GM19372 (cell line): ENCODE results near the gene MED25.
A peak's percentile ranks its signal among the peaks of the same experiment; 100 is the strongest.

ENCODE experiments used
- ATAC-seq: cut with Tn5 transposase; IDR thresholded peaks from one replicate; pipeline ENCODE4 v1.9.1; 2021; ENCODE audit warnings: mild to moderate bottlenecking, low read depth, moderate library complexity; ENCODE audit not compliant: unreplicated experiment

MED25 gene

GRCh38 chr19:49869484-49870308 lies 51.6 kb downstream of the MED25 start:
- peak; percentile 62 for ATAC-seq

DNA sequence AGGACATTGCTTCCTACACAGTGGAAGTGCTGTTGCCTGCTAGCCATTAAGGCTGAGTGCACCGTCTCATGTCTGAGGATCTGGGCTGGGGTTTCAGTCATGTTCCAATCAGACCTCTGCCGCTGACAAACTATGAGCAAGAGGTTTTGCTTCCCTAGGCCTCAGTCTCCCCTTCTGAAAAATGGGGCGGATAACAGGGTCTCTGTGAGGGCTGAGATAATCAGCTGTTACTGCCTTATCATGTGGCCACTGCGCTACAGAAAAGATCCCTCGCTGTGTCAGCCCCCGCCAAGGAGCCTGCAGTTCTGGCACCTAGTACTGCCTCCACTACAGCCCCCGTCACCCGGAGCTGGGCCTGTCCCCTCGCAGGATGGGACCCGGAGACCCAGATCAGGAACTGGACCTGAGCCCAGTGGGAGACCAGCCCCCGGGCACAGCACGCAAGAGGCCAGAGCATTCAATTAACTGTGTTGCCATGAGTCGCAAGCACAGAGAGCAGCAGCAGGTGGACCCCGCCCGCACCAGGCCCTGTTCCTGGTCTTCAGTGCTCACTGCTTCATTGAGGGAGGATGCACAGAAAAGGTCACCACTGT lies 52.3 kb downstream of the MED25 start:
- no peak for ATAC-seq

GRCh38 chr19:49871349-49871985 lies 53.4 kb downstream of the MED25 start:
- ATAC-seq, result no peak

DNA sequence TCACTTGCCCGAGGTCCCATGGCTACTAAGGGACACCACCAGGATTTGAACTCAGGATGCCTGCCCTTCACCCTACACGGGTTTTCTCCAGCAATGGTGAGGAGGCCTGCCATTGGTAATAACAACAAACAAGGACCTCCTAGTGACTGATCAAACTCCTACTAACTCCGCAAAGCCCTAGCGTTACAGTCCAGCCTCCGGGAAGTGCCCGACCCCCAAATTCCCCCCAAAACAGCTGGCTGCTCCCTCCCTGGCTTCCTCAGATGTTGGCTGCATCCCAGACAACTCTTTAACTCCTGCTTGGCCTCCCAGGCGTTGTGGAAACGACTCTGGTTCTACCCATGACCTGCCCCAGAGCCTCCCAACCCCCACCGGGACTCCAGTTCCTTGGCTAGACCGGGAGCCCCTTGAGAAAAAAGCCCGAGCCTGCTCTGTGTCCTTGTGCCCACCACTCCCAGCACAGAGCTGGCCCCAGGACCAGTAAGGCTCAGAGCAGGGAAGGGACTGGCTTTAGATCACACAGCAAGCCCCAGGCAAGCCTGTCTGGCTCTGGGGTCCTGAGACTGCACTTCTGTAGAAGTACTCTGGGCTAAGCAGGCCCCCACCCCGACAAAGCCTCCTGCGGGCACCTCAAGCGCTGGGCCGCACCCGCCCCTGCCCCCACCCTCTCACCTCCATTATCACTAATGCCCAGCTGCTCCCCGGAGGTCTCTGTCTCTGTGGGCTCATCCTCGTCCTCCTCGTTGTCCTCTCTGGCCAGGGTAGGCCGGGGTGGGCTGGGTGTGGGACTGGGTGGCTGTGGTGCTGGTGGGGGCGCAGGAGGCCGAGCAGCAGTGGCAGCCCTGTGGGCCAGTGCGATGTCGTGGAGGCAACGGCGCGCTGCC lies 54.4 kb downstream of the MED25 start:
- ATAC-seq, result no peak

DNA sequence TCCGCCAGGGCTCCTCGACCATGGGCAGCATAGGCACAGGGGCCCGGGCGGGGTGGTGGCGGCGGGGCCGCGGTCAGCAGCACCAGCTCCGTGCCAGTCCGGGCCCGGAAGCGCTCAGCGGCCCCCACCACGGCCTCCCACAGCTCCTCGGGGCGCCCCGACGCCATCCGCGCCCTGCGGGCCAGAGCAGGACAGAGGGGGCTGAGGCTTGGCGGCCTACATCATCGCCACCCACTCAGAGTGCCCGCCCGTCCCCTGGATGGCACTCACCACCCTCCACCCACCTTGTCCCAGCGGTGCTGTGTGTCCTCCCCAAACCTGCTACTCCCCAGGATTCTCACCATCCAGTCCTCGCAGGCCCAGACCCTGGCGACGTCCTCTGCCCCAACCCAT lies 55.0 kb downstream of the MED25 start:
- ATAC-seq, result no peak

- no peak for ATAC-seq
These were observed 55.7 kb downstream of the MED25 start for GRCh38 chr19:49873834-49874233.

DNA sequence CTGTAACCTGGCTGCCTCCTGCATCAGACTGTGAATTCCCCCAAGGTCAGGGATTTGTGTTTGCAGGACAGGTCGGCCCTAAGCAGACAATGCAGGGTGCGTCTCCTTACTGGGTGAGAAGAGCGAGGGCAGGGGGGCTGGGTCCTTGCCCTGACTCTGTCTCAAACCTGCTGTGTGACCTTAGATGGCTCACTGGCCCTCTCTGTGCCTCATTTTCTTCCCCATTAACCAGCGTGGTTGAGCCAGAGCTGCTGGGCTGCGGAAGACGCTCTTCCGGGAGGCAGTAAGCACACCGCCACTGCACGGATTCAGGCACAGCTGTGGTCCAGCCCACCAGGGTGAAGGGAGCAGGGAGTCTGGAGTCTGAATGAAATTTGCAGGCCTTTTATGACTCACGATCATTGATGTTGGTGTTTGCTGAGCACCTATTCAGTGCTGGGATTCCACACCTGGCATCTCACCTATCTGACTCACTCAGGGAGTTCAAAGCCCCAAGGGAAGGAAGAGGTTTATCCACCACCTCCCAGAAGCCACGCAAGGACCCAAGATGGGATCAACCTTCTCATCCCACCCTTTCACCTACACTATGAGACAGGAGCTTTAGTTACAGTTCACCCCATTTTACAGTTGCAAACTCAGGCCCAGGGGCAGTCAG lies 56.5 kb downstream of the MED25 start:
- no peak for ATAC-seq

DNA sequence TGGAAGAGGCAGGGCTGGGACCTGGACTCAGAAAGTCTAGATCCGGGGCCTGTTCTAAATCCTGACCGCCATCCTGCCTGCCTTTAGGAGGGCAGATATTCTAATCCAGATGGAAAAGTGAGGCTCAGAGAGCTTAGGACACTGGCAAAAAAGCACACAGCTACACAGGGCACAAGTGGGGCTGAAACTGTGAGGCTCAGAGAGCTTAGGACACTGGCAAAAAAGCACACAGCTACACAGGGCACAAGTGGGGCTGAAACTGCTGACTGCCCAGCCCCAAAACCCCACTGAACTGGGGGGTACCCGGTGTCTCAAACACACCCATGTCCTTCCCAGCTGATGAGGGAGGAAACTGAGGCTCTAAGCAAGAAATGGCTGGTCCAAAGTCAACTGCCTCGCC lies 57.1 kb downstream of the MED25 start:
- ATAC-seq, result no peak

DNA sequence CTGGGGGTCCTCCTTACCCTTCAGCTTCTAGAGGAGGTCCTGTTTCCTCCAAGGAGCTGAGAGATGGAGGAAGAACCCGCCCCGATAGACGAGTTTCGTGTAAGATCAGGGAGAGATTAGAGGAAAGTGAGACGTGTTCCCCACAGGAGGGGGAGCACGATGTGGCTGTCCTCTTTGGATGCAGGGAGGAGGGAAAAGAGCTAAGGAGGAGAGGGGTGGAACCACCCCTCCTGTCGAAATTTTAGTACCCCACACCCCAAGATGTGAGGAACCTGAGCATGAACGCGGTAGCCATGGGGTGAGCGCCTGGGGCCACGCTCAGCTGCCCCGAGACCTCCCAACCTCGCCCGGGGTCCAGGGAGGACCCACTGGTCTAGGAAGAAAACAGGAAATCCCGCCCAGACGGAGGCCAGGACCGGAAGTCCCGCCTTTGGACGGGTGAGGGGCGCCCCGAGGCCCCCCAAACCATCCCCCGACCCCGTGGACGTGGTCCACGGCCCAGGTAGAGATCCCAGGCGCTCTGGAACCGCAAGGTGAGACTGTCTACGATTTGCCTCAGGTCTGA lies 57.9 kb downstream of the MED25 start:
- ATAC-seq, result no peak

DNA sequence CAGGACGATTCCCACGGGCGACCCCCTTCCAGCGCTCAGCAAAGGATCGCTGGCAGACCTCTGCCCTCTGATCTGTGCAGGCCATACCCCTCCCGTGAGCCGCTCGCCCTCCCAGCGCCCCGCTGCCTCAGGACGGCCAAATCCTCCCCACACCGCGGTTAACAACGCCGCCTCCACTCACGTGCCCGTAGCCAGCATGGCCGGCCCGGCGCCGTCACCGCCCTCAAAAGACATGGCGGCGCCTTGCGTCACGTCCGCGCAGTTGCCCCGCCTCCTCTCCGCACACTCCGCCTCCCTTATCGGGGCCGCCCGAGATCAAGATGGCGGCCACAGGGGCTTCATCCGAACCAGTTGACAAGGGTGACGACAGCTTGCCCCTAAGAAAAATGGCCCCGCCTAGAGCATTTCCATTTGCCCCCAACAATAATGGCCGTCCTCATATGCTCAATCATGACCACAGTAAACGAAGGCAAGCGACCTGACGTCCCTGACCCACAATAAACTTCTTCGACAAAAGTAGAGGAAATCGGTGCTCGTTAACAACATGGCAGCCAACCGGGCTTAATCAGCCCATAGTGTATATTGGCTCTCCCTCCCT lies 58.4 kb downstream of the MED25 start:
- ATAC-seq, result peak; percentile 43

DNA sequence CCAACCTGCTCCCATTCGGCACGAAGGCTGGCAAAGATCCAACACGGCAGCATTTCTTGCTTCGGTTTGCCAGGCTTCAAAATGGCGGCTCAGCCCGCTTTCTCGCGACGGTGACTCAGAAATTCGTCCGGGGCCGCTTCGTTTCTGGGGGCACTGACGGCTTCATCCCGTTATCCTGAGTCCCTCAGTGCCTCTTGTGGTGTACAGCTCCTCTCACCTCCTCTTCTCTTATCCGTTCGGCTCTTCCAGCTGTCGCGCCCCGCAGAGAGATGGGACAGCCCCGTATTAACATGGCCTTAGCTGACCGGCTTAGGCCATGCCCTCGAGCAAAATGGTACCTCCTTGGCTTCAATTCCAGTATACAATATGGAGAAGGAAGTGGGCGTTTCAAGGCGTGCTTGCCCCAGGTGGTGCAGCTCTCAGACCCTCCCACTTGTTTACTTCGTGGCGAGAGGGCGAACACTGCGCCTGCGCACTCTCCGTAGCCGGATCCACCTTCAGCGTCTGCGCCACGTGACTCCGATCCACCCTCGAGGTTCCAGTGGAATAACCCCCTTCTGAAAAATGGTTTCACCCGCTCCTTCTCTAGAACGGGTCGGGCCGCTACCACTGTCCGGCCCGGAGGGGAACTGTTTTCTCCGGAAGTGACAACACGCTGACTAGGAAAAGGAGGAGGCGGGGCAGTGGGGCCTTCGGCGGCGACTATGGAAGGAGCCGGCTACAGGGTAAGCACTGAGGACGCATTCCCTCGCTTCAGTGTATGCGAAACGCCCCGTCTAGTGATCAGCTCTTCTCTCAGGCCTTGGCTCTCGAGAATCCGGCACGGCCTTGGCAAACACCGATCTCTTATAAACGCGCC lies 59.2 kb downstream of the MED25 start, which contains the start of the genes AKT1S1 and TBC1D17:
AKT1S1 (minus strand) TSS at position 336 of the 859 bp plus-strand sequence. CDS start 4,060 bp downstream, outside the sequence.
TBC1D17 (plus strand) TSS at position 683 of the 859 bp plus-strand sequence; CDS start at position 705, 22 bp downstream.
- peak; percentile 52 for ATAC-seq

DNA sequence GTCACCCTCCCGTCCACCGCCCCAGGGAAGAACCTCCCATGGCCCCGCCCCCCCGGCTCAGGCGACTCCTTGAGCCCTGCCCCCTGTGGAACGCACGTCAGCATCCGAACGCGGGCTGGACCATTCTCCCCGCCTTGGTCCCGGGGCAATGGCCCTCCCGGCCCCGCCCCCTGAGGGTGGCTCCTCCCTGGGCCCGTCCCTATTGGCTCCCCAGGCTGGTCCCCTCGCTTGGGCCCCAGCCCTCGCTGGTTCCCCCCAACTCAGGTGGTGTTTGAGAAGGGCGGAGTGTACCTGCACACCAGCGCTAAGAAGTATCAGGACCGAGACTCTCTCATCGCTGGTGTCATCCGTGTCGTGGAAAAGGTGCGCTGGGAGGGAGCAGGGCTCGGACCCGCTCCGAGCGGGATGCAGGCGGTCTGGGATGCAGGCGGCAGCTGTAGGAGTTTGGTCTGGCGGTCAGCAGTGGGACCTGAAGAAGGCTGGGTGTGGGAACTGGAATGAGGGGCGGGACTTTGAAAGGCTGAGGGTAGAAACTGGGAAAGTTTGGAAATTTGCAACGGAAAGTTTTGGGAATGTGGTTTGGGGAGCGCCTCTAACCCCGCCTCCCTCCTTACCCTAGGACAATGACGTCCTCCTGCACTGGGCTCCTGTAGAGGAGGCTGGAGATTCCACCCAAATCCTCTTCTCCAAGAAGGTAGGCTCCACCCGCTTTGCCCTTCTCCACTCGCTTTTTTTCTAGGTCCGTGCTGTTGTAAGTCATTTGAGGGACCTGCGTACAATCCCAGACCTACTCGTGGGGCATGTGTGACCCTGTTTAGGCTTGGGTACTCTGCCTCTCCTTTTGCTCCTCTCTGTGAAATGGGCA lies 60.0 kb downstream of the MED25 start:
- peak; percentile 43 for ATAC-seq

DNA sequence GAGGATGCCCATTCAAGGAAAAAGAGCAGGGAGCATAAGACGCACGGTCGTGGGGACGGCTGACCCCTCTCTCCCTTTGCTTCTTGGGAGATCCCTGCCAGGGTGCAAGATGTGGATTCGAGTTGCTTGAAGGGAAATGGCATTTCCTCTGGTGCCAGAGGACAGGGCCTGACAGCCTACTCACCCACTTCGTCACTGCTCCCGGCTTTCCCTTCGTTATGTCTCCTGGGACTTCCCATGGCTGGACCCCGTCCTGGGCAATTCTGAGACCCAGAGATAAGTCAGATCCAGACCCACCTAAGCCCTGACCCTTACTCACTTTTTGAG lies 60.6 kb downstream of the MED25 start:
- no peak for ATAC-seq

DNA sequence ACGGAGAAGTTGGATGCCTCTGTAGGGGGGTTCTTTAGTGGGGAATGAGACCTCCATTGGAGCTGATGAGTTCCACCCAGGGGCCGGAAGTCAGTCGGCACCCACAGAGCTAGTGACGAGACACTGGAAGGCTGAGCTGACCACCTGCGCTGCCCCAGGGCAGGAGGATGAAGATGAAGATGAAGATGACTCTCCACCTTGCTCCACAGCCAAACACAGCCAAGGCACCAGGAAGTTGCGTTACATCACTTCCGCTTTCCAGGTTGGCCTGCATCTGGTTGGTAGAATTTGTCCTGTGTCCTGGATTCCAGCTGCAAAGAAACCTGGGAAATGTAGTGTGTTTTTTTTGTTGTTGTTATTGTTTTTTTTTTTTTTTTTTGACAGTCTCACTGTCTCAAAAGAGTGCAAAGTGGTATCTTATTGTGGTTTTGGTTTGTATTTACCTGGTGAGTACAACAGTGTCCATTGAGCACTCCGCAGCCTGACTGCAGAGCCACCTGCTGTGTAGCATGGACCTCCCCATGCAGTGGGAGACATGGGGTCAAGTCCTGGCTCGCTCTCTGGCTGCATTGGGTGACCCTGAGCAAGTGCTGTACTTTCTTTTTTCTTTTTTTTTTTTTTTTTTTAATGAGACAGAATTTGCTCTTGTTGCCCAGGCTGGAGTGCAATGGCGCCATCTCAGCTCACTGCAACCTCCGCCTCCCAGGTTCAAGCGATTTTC lies 61.3 kb downstream of the MED25 start:
- ATAC-seq, result no peak

- no peak for ATAC-seq
These were observed 62.2 kb downstream of the MED25 start for GRCh38 chr19:49880162-49880869.

DNA sequence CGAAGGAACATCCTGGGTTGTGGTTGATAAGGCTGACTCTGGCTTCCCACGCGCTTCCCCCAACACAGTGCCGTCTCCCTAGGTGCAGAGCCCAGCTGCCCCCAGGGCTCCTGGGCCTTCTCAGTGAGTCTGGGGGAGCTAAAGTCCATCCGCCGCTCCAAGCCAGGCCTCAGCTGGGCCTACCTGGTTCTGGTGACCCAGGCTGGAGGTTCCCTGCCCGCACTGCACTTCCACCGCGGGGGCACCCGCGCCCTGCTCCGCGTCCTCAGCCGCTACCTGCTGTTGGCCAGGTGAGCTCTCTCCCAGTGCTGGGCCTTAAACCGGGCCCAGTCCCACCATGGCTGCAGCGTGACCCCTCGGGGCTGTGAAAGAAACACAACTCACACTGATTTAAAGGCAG lies 63.1 kb downstream of the MED25 start:
- no peak for ATAC-seq
